ENCODE data around the gene ITPKB.

ITPKB gene

GRCh38 chr1:226597616-226598454, 141.2 kb downstream of the ITPKB start:
- no peak for DNase-seq
- H3K27me3 ChIP-seq, result no peaks in the 10 kb centered on the region
- no peaks in the 10 kb centered on the region for H3K9me3 ChIP-seq
- TF ChIP-seq CTCF (IDR thresholded peaks at IDR 0.05; ENCODE audit: low read depth, low read length), result no peak
- H3K4me3 ChIP-seq (ENCODE audit: low read depth, low read length), result no peak overlapping the region
- no peaks in the 10 kb centered on the region for H3K4me1 ChIP-seq
- no peaks in the 10 kb centered on the region for H3K36me3 ChIP-seq

GRCh38 chr1:226596531-226597165, 142.4 kb downstream of the ITPKB start:
- H3K4me1 ChIP-seq, result no peaks in the 10 kb centered on the region
- TF ChIP-seq CTCF (IDR thresholded peaks at IDR 0.05; ENCODE audit: low read depth, low read length), result no peak
- no peak overlapping the region for H3K4me3 ChIP-seq (ENCODE audit: low read depth, low read length)
- DNase-seq, result no peak
- no peaks in the 10 kb centered on the region for H3K27me3 ChIP-seq
- H3K36me3 ChIP-seq, result no peaks in the 10 kb centered on the region
- no peaks in the 10 kb centered on the region for H3K9me3 ChIP-seq

- Histone ChIP-seq H3K4me3 (ENCODE audit: low read depth, low read length) (no peak overlapping the region), H3K9me3 (no peaks in the 10 kb centered on the region), H3K27me3 (no peaks in the 10 kb centered on the region), H3K4me1 (no peaks in the 10 kb centered on the region), H3K36me3 (no peaks in the 10 kb centered on the region)
- no peak for DNase-seq
- no peak for TF ChIP-seq CTCF (IDR thresholded peaks at IDR 0.05; ENCODE audit: low read depth, low read length)
Observed at GRCh38 chr1:226593541-226593940, 145.5 kb downstream of the ITPKB start.

- Histone ChIP-seq H3K36me3 (no peaks in the 10 kb centered on the region), H3K27me3 (no peaks in the 10 kb centered on the region), H3K4me1 (no peaks in the 10 kb centered on the region), H3K4me3 (ENCODE audit: low read depth, low read length) (no peak overlapping the region), H3K9me3 (no peaks in the 10 kb centered on the region)
- TF ChIP-seq CTCF (IDR thresholded peaks at IDR 0.05; ENCODE audit: low read depth, low read length), result no peak
- DNase-seq, result no peak
Observed at GRCh38 chr1:226590614-226591013, 148.5 kb downstream of the ITPKB start.

- Histone ChIP-seq H3K36me3 (no peaks in the 10 kb centered on the region), H3K9me3 (no peaks in the 10 kb centered on the region), H3K27me3 (no peaks in the 10 kb centered on the region), H3K4me1 (no peaks in the 10 kb centered on the region), H3K4me3 (ENCODE audit: low read depth, low read length) (no peak overlapping the region)
- DNase-seq, result no peak
- TF ChIP-seq CTCF (IDR thresholded peaks at IDR 0.05; ENCODE audit: low read depth, low read length), result no peak
Observed at GRCh38 chr1:226589008-226589733, 149.9 kb downstream of the ITPKB start.

Measured in BE2C (cell line).